ENCODE measurements around the gene VMAC.

Gene VMAC

DNA sequence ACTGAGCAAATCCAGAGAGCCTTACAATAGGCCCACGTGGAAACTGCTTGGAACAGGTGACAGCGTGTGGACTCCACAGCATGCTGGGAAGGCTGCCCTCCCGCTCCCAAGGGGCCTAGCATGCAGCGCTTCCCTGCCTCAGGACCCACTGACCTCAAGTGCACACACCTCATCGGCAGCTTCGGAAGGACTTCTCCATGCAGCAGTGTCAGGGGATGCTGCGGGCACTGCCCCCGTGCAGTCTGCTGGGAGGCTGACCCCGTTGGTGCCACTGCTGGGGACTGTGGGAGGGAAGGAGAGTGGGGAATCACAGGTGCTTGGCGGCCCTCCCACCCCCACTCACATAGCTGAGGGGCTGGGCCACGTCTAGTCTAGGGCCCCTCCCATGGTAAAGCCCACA is 26.6 kb downstream of the VMAC start:
- DNase-seq (ENCODE audit: low spot score), result no peak

DNA sequence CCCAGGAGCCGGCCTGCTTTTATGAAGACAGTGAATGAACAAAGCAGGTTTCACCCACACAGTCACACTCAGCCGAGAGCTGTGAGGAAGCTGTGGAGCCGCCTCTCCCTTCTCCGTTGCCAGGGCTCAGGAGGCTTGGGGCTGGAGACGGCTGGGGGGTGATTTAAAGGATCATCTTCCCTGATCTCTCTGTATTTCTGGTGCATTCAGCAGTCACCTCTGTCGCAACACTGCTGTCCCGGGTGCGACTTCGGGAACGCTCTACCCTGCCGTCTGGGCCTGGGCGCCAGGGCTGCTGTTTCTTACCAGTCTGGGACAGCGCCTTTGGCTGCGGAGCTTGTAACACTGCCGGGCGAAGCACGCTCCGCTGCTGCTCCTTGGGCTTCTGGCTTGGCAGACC is 27.5 kb downstream of the VMAC start:
- DNase-seq (ENCODE audit: low spot score), result no peak

DNA sequence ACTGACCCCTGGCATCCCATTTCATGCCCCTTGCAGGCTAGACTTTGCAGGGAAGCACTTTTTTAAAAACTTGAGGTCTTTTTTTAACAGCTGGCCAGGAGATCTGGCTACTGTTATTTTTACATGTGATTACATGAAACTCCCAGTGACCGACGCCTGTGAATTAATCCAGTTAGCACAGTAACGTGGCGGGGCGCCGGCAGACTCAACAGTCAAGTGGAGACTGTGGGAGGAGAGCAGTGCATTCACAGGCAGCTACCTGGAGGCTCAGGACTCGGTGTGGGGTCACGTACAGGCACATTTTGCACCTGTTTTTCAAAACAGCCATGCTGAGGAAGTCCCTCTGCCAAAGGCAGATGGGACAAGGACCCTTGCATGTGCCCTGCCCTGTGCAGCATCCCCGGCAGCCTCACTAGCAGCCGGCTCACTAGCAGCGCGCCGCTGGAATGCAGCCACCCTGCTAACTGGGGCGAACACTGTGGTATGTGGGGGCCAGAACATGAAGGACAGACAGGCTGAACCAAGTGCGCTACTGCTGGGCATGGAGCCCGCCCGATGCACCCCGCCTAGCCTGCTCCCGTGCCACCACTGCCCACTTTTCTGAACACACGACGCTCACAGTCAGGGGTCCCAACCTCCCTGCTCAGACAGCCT is 28.1 kb downstream of the VMAC start:
- no peak for DNase-seq (ENCODE audit: low spot score)

DNA sequence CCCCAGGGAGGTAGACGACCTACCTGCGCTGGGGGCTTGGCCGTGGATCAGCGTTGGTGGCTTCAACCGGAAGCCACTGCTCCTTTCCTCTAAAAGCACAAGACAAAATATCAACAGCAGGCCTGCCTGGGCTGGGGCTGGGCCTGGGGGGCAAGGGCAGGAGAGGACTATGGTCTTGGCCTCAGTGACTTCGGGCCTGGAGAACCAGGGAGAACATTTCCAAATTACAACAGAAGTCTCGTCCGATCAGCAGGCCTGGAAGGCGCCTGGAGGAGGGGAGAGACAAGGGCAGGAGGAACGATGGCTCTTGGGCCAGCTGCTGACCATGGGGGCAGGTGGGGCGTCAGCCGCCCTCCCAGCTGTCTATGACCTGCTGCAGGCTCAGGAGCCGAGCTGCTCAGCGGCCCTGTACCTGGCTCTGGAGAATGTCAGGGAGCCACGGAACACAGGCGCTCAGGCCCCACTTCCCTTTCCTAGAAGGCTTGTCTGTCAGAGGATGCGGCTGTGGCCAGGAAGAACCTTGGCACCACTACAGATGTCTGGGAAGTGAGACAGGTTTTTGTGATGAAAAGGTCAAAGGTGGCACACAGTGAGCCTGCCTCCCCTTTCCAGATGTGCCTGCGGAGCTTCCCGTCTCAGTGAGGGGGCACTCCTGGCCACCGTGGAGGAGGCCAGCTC is 28.9 kb downstream of the VMAC start:
- no peak for DNase-seq (ENCODE audit: low spot score)

DNA sequence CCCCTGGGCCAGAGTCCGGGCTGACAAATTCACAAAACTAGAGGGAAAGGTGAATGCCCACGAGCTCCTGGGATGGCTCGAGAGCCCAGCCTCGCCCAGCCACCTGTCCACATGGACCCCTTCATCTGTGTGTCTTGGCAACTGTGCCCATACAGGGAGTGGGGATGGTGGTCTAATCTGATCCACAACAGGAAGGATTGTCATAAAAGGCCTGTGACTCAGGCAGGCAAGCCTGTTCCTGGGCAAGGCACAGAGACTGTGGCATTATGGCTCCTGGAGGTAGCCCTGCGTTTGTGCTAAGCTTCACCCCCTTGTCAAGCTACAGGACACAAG is 29.4 kb downstream of the VMAC start:
- DNase-seq (ENCODE audit: low spot score), result no peak

DNA sequence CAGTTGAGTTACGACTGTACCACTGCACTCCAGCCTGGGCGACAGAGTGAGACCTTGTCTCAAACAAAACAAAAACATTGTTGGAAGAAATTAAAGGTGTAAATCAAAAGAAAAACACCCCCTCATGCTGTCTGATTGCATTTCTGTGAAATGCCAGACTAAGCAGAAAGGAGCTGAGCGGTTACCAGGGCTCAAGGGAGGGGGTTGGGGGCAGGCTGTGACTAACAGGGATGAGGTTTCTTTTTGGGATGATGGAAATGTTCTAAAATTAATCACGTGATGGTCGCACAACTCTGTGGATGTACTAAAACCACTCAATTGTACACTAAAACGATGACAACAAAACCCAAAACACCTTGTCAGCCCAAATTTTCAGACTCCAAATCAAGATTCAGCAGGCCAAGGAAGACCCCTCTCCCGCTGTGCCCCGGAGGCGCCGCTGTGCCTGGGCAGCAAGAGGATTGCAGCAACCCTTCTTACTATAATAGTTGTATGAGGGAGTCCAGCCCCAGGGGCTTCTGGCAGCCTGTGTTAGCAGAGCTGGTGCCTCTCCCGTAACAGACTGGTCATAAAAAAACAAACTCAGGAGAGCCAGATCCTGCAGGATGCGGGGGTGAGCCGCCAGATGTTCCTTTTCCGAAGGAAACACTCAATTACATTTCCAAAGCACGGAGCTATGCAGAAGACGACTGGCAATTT is 30.3 kb downstream of the VMAC start:
- DNase-seq (ENCODE audit: low spot score), result no peak

DNA sequence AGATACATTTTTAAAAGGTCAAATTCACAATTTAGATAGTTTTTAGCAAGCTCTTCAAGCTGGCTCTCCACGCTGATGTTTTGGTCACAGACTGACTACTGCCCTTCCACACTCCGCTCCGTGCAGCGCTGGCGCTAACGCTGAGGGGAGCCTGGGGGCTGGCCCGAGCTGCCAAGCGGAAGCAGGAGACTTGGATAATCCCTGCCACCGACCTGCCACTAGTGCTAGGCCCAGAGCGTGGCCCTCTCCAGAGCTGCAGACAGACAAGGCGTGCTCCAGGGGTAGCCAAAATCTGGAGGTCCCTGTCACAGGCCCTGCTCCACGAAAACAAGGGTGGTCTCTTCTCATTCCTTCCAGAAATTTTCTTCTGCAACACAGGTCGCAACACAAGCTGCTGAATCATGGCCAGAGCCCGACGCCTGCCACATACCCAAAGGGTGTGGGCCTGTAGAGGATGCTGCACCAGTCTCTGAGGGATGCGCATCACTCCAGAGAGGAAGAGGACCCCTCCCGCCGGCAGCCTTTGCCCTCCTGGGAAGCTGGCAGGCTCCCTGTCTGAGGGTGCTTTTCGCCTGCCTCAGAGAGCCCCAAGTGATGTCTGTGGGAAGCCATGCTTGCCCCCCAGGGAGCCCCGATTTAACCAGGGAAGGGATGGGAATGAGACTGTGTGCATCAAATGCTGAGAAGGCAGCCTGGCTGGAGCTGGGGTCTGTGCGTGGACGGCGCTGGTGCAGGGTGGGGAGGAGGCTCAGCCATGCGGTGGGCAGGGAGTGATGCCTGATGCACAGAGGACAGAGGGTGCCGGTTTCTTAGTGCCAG is 31.0 kb downstream of the VMAC start:
- DNase-seq (ENCODE audit: low spot score), result no peak

DNA sequence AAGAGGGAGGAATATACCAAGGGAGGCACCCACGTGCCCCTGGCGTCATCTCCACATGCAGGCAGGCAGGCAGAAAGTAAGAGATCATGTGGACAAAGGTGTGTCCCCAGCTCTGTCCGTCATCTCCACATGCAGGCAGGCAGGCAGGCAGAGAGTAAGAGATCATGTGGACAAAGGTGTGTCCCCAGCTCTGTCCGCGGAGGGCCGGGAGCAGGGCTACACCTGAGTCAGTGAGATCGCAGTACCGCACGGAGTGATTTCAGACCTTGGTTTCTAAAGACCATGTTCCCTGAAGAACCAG is 31.6 kb downstream of the VMAC start:
- no peak for DNase-seq (ENCODE audit: low spot score)

DNA sequence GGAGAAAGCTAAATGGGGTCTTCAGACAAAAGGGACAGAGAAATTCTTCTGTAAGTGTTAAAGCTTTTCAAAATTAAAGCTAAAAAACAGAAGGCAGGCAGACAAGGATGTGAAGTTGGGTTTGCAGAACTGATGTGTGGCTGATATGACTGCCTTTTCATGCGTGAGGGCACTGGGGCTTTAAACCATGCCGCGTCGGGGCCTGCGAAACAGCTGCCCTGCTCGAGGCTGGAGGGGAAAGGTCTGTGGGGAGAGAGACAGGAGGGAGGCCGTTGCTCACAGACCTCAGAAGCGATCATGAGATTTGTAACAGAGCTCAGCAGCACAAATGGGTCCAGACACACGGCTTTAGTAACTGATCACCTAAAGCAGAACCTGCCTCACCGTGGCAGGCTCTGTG is 32.9 kb downstream of the VMAC start:
- no peak for DNase-seq (ENCODE audit: low spot score)

DNA sequence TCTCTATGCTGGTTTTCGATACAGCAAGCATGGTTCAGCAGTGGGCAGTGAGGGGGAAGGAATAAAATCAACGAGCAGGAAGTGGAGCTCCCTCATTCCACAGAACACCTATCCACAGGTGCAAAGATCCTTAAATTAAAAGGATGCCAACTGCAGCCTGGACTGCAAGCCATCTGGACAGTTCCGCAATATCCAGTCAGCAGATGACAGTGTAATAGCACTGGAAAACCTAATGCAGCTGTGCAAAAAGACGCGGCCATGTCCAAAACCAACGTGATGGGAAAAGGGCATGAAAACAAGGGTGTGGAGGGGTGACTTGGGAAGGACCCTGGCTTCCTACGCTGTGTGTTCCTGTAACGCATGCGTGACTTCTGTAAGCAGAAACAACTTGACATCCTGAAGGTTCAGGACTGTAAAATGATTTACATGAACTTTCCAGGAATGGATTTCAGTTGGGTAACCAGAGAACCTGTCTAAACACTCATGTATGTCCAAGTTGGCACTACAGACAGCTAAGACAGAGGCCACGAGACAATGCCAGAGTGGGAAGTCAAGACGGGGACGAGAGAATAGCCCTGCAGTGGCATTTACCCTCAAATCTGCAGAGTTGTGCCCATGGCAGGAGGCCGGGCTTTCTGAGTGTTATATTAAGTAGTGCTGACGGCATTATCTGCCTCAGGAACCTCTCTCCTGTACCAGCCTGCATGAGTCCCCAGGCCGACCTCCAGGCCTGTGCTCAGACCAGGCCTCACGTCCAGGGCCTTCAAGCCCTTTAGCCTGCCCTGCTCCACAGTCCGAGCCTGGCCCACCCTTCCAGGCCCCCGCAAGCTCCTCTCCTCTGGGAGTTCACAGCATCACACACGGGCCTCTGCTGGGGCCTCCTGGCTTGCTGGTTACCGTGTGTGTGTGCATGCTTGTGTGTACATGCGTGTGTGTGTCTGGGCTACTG is 35.9 kb downstream of the VMAC start:
- no peak for DNase-seq (ENCODE audit: low spot score)

DNA sequence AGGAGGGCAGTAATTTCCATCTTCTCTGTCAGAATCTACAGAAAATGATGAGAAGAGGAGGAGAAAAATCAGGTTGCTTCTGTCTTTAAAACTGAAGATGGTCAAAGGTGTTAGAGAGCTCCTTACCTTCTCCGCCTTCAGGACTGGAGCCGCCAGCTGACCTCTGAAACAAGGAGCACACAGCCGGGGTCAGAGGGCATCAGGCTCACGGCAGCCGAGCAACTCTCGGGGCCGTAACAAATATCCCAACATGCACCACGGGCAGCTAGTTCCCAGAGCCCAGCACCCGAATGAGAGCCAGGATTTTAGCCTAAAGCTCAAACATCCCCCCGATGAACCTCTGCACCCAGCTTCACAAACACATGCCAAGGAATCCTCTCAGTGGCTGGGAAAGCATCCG is 37.0 kb downstream of the VMAC start:
- no peak for DNase-seq (ENCODE audit: low spot score)

DNA sequence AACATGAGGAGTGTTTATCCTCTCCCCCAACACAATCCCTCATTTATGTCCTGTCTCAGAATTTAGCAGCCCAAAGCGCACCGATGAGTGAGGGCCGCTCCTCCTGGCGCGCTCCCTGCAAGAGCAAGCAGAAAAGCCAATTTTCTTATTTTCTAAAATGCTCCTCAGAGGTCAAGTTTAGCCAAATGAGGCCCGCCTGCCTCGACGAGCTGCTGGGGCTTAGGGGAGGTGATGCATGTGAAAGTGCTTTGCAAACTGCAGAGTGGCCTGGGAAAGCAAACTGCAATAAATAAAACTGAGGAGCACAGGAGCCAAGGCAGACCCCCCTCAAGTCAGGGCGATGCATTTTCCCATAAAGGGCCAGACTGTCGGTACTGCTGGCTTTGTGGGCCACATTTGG is 38.4 kb downstream of the VMAC start:
- no peak for DNase-seq (ENCODE audit: low spot score)

DNA sequence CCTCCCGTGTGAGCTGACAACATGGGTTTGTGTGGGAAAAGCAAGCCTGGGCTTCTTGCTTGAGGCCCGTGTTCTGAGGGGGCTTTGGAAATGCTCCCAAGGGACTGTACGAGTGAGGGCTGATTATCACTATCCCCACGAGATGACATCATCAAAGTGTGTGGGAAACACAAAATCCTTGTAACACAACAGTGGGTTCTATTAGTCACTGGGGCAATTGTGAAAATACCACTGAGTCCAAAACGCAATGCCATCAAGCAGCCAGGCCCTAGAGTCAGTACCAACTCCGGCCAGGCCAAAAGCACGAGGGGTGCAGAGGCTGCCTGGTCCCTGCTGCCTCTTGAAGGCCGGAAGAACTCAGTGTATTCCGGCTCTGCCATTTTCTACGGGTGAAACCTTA is 39.0 kb downstream of the VMAC start:
- DNase-seq (ENCODE audit: low spot score), result no peak

DNA sequence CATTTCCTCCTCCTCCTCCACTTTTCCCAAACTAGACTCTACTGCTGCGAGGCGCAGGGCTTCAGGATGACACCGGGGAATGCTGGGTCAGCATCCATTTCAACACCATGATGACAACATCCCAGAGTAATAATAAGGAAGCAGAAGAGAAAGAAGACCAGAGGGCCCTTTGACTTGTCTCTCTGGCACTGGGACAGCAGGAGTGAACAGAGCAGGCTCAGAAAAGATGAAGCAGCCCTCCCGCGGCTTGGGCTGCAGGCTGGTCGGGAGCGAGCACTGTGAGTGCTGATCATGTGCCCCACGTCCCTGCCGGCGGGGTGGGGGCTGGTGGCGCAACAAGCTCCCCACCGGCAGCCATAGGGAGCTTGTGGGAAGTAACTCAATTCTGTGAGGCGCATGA is 42.8 kb downstream of the VMAC start:
- DNase-seq (ENCODE audit: low spot score), result no peak

DNA sequence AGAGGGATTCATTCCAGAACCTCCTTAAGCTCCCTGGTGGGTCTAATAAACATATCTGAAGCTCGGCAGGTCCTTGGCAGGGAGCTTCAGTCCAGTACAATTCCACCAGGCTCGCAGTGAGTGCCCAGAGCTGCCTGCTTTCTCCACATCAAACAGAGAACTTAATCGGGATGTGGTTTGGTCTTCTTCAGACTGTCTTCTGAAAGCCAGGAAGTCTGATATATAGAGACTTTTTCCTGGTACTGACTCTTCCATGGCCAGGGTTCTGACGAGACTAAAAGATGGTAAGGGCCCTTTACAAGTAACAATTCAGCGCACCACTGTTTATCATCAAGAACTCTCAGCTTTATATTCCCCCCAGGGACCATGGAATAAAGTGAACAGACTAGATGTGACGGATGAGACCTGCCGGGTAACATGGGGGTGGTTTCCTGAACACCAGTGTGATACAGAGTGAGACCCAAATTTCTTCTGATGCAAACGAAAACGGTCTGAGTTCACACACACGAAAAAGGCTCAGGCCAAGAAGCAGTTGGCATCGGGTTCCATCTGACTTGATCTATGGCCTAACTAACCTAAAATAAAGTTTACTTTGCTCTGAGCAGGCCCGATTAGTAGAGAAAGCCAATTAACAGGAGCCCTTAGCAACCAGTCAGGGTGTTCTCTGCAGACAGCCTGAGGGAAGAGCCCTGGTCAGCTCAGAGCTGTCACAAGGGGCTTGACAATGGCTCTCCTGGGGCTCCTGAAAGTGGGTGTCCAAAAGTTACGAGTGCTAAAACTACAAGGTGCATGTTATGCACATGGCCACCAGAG is 44.3 kb downstream of the VMAC start:
- no peak for DNase-seq (ENCODE audit: low spot score)

DNA sequence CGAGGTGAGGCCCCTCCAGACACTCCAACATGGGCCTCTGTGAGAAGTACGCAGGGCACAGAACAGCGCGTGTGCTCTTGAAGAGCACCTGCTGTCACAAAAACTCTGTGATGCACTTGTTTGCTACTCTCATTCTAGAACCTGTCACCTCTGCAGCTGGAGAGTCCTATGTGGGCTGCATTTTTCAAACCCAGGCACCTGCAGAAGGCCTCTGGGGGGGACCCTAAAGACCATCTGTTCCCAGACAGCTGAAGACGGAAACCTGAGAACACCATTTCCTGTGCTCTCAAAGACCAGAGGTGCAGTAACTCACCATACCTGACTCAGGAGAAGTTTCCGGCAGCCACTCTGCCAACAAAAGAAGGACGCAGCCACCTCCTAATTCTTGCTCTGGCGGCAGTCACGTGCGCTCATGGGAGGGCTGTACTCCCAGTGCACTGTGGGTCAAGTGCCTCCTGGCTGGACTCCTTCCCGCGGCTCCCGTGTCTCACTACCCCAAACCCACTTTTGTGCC is 45.2 kb downstream of the VMAC start:
- DNase-seq (ENCODE audit: low spot score), result no peak

DNA sequence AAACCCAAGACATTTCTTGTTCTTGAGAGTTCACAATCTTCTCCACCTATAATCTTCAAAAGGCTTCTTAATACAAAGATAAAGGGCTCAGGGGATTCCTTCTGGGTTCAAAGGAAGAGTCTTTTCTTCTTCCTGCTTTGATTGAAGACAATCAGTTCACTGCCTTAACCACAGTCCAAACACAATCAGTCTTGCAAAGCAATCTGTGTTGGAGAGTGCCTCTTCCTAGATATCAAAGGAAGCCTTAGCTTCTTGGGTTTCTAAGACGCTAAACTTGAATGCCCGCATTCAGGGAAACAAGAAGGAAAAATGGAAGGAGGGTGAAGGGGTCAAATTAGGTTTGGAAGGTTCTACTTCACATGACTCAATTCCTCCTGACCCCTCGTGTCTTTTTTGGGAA is 46.1 kb downstream of the VMAC start:
- DNase-seq (ENCODE audit: low spot score), result no peak

DNA sequence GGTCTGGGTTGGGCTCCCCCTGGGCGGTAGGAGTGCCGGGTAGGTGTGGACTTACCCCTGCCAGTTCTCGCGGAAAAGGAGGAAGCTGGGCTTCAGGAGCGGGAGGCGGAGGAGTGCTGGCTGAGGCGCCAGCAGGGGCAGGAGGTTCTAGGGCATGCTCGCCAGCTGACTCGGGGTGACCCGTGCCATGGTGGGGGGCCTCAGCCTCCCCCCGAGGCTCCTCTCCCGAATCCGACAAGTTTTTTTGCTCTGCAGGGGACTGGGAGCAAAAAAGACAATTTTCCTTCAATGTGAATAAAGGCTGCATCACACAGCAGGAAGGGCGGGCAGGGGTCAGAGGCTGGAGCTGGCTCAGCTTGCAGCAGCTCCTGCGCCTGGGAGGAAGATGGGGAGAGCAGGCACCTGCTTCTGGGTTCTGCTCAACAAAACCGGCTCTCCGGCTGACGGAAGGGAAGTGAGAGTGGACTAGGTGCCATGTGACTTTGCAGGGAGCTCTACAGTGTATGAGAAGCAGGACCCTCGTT is 46.7 kb downstream of the VMAC start:
- DNase-seq (ENCODE audit: low spot score), result no peak

DNA sequence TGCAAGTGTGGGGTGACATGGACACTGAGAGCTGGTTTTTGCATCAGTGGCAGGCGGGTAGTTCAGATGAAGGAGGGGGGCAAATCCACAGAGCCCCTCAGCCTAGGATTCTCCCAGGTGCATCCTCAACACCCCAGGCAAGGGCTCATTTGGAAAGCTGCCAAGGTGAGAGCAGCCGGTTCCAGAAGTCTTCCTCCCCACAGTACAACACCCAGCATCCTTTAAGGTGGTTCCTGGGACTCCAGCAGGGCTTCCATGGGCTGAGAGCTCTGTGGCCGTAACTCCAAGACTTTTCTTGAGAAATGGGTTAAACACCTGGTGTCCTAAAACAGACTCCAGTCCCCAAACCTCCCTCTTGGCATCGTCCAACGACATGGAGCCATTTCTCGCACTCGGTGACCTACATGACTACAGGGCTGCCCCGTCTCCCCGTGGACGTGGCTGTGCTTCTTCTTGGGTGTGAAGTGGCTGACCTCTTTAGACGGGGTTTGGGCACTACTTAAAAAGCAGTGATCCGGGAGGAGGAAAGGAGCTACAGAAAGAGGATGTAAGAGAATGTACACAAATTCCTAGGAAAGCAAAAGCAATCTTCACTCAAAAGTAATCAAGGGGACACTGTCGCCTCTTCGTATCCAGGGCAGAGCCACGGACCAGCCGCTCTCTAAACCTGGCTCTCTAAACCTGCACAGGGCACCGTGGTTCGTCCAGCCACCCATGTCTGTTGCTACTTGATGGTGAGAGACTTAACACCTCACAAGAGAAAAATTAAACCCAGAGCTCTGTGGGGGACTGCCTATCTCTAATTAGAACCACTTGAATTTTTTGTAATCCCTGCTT is 47.7 kb downstream of the VMAC start:
- no peak for DNase-seq (ENCODE audit: low spot score)

All from D341Med (cell line).